K562 (cell line): ENCODE results near the gene TNFSF9.

Source experiments
- CTCF ChIP-seq, 3 experiments: IDR thresholded peaks in 2 of 3; conservative IDR thresholded peaks in 1 of 3; 2 replicates each; pipeline ENCODE4 v1.5.1; 2011 to 2012; ENCODE audit warnings: low read length in 3 of 3, mild to moderate bottlenecking in 3 of 3, control low read depth in 2 of 3, improper control_type of control experiment in 1 of 3, inconsistent platforms in 1 of 3, low read depth in 1 of 3, mixed read lengths in 1 of 3, moderate library complexity in 1 of 3; ENCODE audit not compliant: insufficient read depth in 2 of 3
- EP300 ChIP-seq: IDR thresholded peaks from 2 replicates; pipeline ENCODE4 v1.6.1; 2012; ENCODE audit warnings: low read length, improper control_type of control experiment
- HNRNPK ChIP-seq: fragments of 200-400 bp; formaldehyde crosslinking; IDR thresholded peaks from one replicate; pipeline ENCODE4 v1.6.1; 2018; ENCODE audit warnings: mild to moderate bottlenecking, low read depth, low read length; ENCODE audit not compliant: poor library complexity, severe bottlenecking
- NFE2L1 ChIP-seq: fragments of 450-650 bp; IDR thresholded peaks from 2 replicates; pipeline ENCODE4 v1.6.1; 2016; ENCODE audit warnings: missing genetic modification characterization, low read depth, mild to moderate bottlenecking, missing compliant biosample characterization, moderate library complexity, borderline replicate concordance
- PKNOX1 ChIP-seq: fragments of 450-650 bp; IDR thresholded peaks from 2 replicates; pipeline ENCODE4 v1.6.1; 2016
- POLR2AphosphoS2 ChIP-seq: IDR thresholded peaks from 2 replicates; pipeline ENCODE4 v1.6.1; 2012; ENCODE audit warnings: low read length, improper control_type of control experiment
- POLR2AphosphoS5 ChIP-seq: IDR thresholded peaks from 2 replicates; pipeline ENCODE4 v1.6.1; 2011; ENCODE audit warnings: mild to moderate bottlenecking, low read depth, low read length, moderate library complexity; ENCODE audit not compliant: control insufficient read depth, insufficient read depth
- PTBP1 ChIP-seq: fragments of 200-400 bp; formaldehyde crosslinking; IDR thresholded peaks from 2 replicates; pipeline ENCODE4 v1.6.1; 2017; ENCODE audit warnings: low read depth, low read length
- RFX5 ChIP-seq: IDR thresholded peaks from 2 replicates; pipeline ENCODE4 v1.6.1; 2011; ENCODE audit warnings: low read depth, mild to moderate bottlenecking, improper control_type of control experiment, low read length
- TF ChIP-seq, protein P1 (sequence below): fragments of 250-450 bp; sonication (Bioruptor Pico); IDR thresholded peaks from 2 replicates; pipeline ENCODE4 v1.5.0; 2020; ENCODE audit warnings: mild to moderate bottlenecking, borderline replicate concordance
- TF ChIP-seq, protein P2 (sequence below): sonication (generic); formaldehyde crosslinking; IDR thresholded peaks from 2 replicates; pipeline ENCODE4 v1.8.1; 2023; ENCODE audit warnings: mild to moderate bottlenecking, missing genetic modification reagents
- TF ChIP-seq, protein P3 (sequence below): fragments of 250-450 bp; sonication (Bioruptor Pico); IDR thresholded peaks from 2 replicates; pipeline ENCODE4 v1.4.0; 2020
- TF ChIP-seq, protein P4 (sequence below): IDR thresholded peaks from 2 replicates; pipeline ENCODE4 v1.6.1; 2012; ENCODE audit warnings: low read depth, low read length, improper control_type of control experiment, borderline replicate concordance

DNA sequence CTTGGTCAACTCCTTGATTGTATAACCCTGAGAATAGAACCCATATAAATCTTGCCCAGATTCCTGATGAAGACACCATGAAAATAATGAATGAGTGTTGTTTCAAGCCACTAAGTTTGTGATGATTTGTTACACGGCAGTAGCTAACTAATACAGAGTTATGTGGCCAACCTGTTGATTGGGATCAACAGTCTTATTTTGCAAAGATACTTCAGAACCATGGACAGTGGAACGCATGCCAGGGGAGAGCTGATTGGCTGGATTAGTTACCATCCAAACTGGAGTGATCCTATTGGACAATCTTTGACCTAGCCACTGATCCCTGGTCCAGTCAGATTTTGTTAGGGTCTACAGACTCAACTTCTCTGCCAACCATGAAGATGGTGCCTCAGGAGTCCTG lies 33.6 kb downstream of the TNFSF9 start:
- TF ChIP-seq, protein P1, sequence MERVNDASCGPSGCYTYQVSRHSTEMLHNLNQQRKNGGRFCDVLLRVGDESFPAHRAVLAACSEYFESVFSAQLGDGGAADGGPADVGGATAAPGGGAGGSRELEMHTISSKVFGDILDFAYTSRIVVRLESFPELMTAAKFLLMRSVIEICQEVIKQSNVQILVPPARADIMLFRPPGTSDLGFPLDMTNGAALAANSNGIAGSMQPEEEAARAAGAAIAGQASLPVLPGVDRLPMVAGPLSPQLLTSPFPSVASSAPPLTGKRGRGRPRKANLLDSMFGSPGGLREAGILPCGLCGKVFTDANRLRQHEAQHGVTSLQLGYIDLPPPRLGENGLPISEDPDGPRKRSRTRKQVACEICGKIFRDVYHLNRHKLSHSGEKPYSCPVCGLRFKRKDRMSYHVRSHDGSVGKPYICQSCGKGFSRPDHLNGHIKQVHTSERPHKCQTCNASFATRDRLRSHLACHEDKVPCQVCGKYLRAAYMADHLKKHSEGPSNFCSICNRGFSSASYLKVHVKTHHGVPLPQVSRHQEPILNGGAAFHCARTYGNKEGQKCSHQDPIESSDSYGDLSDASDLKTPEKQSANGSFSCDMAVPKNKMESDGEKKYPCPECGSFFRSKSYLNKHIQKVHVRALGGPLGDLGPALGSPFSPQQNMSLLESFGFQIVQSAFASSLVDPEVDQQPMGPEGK (CRISPR knock-in tag) = no peak
- TF ChIP-seq, protein P2, sequence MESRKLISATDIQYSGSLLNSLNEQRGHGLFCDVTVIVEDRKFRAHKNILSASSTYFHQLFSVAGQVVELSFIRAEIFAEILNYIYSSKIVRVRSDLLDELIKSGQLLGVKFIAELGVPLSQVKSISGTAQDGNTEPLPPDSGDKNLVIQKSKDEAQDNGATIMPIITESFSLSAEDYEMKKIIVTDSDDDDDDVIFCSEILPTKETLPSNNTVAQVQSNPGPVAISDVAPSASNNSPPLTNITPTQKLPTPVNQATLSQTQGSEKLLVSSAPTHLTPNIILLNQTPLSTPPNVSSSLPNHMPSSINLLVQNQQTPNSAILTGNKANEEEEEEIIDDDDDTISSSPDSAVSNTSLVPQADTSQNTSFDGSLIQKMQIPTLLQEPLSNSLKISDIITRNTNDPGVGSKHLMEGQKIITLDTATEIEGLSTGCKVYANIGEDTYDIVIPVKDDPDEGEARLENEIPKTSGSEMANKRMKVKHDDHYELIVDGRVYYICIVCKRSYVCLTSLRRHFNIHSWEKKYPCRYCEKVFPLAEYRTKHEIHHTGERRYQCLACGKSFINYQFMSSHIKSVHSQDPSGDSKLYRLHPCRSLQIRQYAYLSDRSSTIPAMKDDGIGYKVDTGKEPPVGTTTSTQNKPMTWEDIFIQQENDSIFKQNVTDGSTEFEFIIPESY (CRISPR knock-in tag) = no peak
- TF ChIP-seq NFE2L1 (tag) (no peak), CTCF (IDR thresholded peaks at IDR 0.05 in 2 of 3, conservative IDR thresholded peaks at IDR 0.05 in 1 of 3; ENCODE audit: insufficient read depth in 2 of 3, low read depth in 1 of 3, low read length in 3 of 3) (no peak), RFX5 (no peak), PTBP1 (no peak), POLR2AphosphoS5 (no peak), PKNOX1 (no peak), HNRNPK (no peak), EP300 (no peak), POLR2AphosphoS2 (no peak)
- TF ChIP-seq, protein P3, sequence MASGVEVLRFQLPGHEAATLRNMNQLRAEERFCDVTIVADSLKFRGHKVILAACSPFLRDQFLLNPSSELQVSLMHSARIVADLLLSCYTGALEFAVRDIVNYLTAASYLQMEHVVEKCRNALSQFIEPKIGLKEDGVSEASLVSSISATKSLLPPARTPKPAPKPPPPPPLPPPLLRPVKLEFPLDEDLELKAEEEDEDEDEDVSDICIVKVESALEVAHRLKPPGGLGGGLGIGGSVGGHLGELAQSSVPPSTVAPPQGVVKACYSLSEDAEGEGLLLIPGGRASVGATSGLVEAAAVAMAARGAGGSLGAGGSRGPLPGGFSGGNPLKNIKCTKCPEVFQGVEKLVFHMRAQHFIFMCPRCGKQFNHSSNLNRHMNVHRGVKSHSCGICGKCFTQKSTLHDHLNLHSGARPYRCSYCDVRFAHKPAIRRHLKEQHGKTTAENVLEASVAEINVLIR = no peak
- TF ChIP-seq, protein P4, sequence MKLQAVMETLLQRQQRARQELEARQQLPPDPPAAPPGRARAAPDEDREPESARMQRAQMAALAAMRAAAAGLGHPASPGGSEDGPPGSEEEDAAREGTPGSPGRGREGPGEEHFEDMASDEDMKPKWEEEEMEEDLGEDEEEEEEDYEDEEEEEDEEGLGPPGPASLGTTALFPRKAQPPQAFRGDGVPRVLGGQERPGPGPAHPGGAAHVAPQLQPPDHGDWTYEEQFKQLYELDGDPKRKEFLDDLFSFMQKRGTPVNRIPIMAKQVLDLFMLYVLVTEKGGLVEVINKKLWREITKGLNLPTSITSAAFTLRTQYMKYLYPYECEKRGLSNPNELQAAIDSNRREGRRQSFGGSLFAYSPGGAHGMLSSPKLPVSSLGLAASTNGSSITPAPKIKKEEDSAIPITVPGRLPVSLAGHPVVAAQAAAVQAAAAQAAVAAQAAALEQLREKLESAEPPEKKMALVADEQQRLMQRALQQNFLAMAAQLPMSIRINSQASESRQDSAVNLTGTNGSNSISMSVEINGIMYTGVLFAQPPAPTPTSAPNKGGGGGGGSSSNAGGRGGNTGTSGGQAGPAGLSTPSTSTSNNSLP = no peak
